Naive B cell (primary cell): ENCODE results near the gene ESPNL. TPM values are rescaled to one million over a fixed set of nuclear protein-coding genes. Genes with fewer than 3 reads are reported as not detected.
"Not testable (repeated sequence)": the region's sequence is repeated elsewhere in the genome, so short reads cannot be mapped to it uniquely, and the experiment has no call there.

Experiments used
- ATAC-seq, 2 donors: fragments of 150-1000 bp; cut with Tn5 transposase; 2 replicates each; pipeline ENCODE4 v1.10.0; 2021; ENCODE audit warnings: low read depth in 2 of 2, mild to moderate bottlenecking in 2 of 2, moderate library complexity in 2 of 2
- DNase-seq: peaks from one replicate; pipeline ENCODE4 v3.0.0; 2022
- H3K27ac Mint-ChIP-seq, 6 donors: one replicate each; pipeline ENCODE4 v1.8.0; 2020 to 2022; ENCODE audit warnings: mild to moderate bottlenecking in 6 of 6, mixed read lengths in 6 of 6, moderate library complexity in 5 of 6, inconsistent platforms in 2 of 6
- H3K27me3 Mint-ChIP-seq, 3 donors: one replicate each; pipeline ENCODE4 v1.8.0; 2021 to 2022; ENCODE audit warnings: mixed read lengths in 3 of 3, mild to moderate bottlenecking in 1 of 3
- H3K36me3 Mint-ChIP-seq, 2 donors: one replicate each; pipeline ENCODE4 v1.8.0; 2020 to 2022; ENCODE audit warnings: mixed read lengths in 2 of 2, inconsistent platforms in 1 of 2, mild to moderate bottlenecking in 1 of 2
- H3K4me1 Mint-ChIP-seq, 3 donors: one replicate each; pipeline ENCODE4 v1.8.0; 2020 to 2022; ENCODE audit warnings: mixed read lengths in 3 of 3, inconsistent platforms in 1 of 3, mild to moderate bottlenecking in 1 of 3, moderate library complexity in 1 of 3
- H3K4me3 Mint-ChIP-seq, 8 donors: one replicate each; pipeline ENCODE4 v1.8.0; 2020 to 2022; ENCODE audit warnings: mild to moderate bottlenecking in 8 of 8, mixed read lengths in 8 of 8, moderate library complexity in 8 of 8, inconsistent platforms in 2 of 8
- H3K9me3 Mint-ChIP-seq, 7 donors: one replicate each; pipeline ENCODE4 v1.8.0; 2020 to 2022; ENCODE audit warnings: mixed read lengths in 7 of 7, mild to moderate bottlenecking in 5 of 7, inconsistent platforms in 2 of 7, moderate library complexity in 1 of 7
- polyA plus RNA-seq, 6 donors: library from polyadenylated mRNA; unstranded; fragments of 300-500 nt; fragmentation: Illumina TruSeq; gene quantifications; one replicate each; pipeline ENCODE4 v1.2.3, GENCODE V29; 2021; ENCODE audit warnings: low read depth in 6 of 6

ESPNL gene
- polyA plus RNA-seq, 6 donors from 2014 or later = 0.24 to 0.30 TPM; not detected in 4

DNA sequence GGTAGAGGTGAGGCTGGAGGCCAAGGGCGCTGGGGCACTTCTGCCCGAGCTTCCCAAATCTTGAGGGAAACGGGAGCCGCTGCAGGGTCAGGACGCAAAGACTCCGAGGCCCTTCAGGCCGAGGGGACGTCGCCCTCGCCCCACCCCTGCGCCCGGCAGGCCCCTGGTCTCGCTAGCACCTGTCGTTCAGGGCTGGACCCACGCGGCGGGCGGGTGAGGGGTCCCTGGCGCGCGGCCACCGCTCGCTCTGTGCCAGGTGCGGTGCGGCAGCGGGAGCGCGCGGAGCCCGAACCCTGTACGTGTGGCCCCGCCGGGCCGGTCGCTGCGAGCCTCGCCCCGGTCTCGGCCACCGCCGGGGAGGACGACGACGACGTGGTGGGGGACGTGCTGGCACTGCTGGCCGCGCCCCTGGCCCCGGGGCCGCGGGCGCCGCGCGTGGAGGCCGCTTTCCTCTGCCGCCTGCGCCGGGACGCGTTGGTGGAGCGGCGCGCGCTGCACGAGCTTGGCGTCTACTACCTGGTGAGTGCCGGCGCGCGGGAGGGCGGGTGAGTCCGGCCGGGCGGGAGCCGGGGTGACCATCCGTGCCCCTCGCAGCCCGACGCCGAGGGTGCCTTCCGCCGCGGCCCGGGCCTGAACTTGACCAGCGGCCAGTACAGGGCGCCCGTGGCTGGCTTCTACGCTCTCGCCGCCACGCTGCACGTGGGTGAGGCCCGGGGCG is 63.5 kb downstream of the ESPNL start:
- Mint-ChIP-seq H3K4me1 (peaks cover 25 to 32% (median 26%) of the 10 kb centered on the region in 3 donors), H3K27ac (no peak overlapping the region), H3K9me3 (no peaks in the 10 kb centered on the region), H3K4me3 (no peak overlapping the region), H3K36me3 (peaks cover 0 to 3% of the 10 kb centered on the region in 2 donors), H3K27me3 (peaks cover 11 to 49% (median 36%) of the 10 kb centered on the region in 3 donors)
- ATAC-seq (no peak), DNase-seq (no peak)

DNA sequence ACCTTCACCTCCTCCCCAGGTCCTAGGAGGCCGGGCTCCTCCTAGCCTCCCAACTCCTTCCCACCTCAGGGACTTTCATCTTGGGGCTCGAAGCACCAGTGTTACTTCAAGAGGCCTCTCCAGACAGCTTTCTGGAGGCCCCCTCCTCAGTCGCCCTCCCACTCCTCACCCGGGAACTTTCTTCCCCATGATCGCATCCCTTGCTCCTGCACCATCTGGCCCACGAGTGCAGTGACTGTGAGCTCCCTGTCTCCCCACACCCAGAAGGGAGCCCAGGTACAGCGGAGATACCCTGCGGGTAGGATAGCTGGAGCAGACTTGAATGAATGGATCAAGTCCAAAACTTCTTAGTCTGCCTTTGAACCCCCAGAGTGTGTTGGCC is 64.8 kb downstream of the ESPNL start:
- DNase-seq = no peak
- H3K27ac Mint-ChIP-seq = no peak overlapping the region
- H3K4me1 Mint-ChIP-seq = peaks cover 16 to 23% (median 19%) of the 10 kb centered on the region in 3 donors
- H3K27me3 Mint-ChIP-seq = peaks cover 4 to 39% (median 27%) of the 10 kb centered on the region in 3 donors
- peaks cover 0 to 16% of the 10 kb centered on the region in 2 donors for H3K36me3 Mint-ChIP-seq
- no peaks in the 10 kb centered on the region for H3K9me3 Mint-ChIP-seq
- peak overlapping the region in 1 of 8 donors; percentile 73 for H3K4me3 Mint-ChIP-seq
- ATAC-seq = no peak

DNA sequence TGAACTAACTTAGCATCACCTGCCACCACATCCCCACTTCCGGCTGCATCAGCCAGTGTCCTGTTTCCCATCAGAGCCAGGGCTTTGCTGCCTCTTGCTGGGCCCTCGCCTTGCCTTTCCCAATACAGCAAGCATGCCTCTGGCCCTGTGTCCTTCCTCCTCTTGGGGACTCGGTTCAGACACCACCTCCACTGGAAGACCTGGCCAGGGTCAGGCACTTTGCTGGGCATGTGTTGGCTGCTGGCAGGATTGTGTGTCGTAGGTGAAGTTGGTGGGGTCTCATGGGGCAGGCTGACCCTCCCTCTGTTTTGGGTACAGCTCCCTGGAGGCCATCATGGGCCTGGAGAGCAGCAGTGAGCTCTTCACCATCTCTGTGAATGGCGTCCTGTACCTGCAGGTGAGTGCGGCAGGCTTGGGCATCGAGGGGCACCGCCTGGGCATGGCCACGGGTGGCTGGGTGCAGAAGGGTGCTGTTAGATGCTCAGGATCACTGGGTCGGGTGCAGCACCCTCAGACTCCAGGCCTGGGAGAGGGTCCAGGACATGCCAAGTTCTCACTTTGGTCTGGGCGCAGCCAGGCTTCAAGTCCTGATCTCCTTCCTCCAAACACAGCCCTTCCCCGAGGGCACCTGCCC is 65.3 kb downstream of the ESPNL start:
- Mint-ChIP-seq H3K27ac (no peak overlapping the region), H3K27me3 (peaks cover 4 to 34% (median 22%) of the 10 kb centered on the region in 3 donors)

GRCh38 chr2:238166391-238167343 is 66.5 kb downstream of the ESPNL start:
- DNase-seq (no peak), ATAC-seq (no peak)
- peaks cover 7 to 14% (median 9%) of the 10 kb centered on the region in 3 donors for H3K4me1 Mint-ChIP-seq
- peaks cover 5 to 22% of the 10 kb centered on the region in 2 donors for H3K36me3 Mint-ChIP-seq
- H3K4me3 Mint-ChIP-seq = no peak overlapping the region
- peaks cover 4 to 26% (median 17%) of the 10 kb centered on the region in 3 donors for H3K27me3 Mint-ChIP-seq
- no peak overlapping the region for H3K27ac Mint-ChIP-seq
- no peaks in the 10 kb centered on the region for H3K9me3 Mint-ChIP-seq

More for the DNA sequence above, 65.3 kb downstream of the ESPNL start:
- Mint-ChIP-seq H3K4me3 (no peak overlapping the region), H3K36me3 (peaks cover 0 to 19% of the 10 kb centered on the region in 2 donors), H3K9me3 (no peaks in the 10 kb centered on the region), H3K4me1 (peaks cover 12 to 18% (median 14%) of the 10 kb centered on the region in 3 donors)
- ATAC-seq (no peak), DNase-seq (no peak)

DNA sequence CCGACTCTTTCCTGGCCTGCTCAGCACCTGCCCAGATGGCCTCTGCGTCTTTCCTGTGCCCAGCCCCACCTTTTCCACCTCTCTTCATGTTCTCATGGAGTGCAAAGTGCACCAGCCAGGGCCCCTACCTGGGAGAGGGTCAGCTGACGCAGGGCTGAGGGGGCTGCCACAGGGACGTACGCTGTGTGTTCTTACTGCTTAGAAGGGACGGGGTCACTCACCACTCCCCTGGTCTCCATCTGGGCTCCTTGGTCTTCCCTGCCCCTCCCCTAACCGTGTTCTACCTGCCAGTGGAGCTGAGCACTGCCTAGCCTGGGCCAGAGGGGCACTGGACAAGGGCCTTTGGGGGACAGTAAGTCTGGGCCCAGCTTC is 67.2 kb downstream of the ESPNL start:
- Mint-ChIP-seq H3K9me3 (no peaks in the 10 kb centered on the region), H3K27me3 (peaks cover 4 to 21% (median 17%) of the 10 kb centered on the region in 3 donors), H3K4me3 (no peak overlapping the region), H3K27ac (no peak overlapping the region), H3K4me1 (peaks cover 7 to 14% (median 9%) of the 10 kb centered on the region in 3 donors), H3K36me3 (peaks cover 10 to 22% of the 10 kb centered on the region in 2 donors)
- no peak for ATAC-seq
- no peak for DNase-seq

- Mint-ChIP-seq H3K27me3 (peaks cover 4 to 20% (median 17%) of the 10 kb centered on the region in 3 donors), H3K4me1 (peaks cover 7 to 17% (median 9%) of the 10 kb centered on the region in 3 donors), H3K36me3 (peaks cover 14 to 22% of the 10 kb centered on the region in 2 donors), H3K4me3 (no peak overlapping the region), H3K9me3 (no peaks in the 10 kb centered on the region), H3K27ac (peak overlapping the region in 1 of 6 donors; percentile 39)
- ATAC-seq = no peak
- no peak for DNase-seq
Observed at GRCh38 chr2:238167761-238168160, 67.6 kb downstream of the ESPNL start.

GRCh38 chr2:238168196-238169047 is 68.3 kb downstream of the ESPNL start:
- Mint-ChIP-seq H3K4me3 (peak overlapping the region in 1 of 8 donors; percentile 34), H3K4me1 (peaks cover 7 to 19% (median 10%) of the 10 kb centered on the region in 3 donors), H3K27me3 (peaks cover 4 to 20% (median 17%) of the 10 kb centered on the region in 3 donors), H3K27ac (peak overlapping the region in 2 of 6 donors; percentile 39 to 56), H3K36me3 (peaks cover 21 to 29% of the 10 kb centered on the region in 2 donors), H3K9me3 (no peaks in the 10 kb centered on the region)
- ATAC-seq = no peak
- DNase-seq = no peak

DNA sequence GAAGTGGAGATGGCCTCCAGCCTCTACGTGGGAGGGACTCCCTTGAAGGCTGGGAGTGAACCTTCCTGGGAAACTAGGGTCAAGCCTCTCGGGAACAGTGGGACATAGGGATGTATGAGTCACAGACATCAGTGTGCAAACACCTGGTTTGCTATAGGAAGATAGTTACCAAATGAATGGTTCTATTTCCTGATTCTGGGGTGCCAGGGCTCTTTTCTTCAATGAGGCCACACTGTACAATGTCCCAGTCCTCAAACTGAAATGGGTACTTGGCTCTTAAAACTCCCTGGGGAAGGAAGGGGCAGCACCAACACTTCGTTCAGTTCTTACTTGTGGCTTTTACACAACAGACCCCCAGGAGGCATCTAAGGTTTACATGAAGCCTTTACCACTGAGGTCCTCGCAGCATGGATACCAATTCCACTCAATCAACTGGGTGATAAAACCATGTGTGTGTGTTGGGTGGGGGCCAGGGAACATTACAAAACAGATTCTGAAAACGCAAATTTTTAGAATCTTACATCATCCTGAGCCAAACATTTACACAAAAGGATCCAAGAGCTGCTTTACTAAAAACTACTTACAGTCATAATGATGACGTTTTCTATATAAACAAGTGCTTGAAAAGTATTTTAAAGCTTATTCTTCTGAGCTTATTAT is 69.0 kb downstream of the ESPNL start:
- H3K4me1 Mint-ChIP-seq = peaks cover 6 to 19% (median 13%) of the 10 kb centered on the region in 3 donors
- DNase-seq (no peak), ATAC-seq (no peak)
- H3K9me3 Mint-ChIP-seq = no peaks in the 10 kb centered on the region
- H3K36me3 Mint-ChIP-seq = peaks cover 22 to 30% of the 10 kb centered on the region in 2 donors
- H3K4me3 Mint-ChIP-seq = no peak overlapping the region
- peak overlapping the region in 1 of 6 donors; percentile 56 for H3K27ac Mint-ChIP-seq
- H3K27me3 Mint-ChIP-seq = peaks cover 4 to 19% (median 15%) of the 10 kb centered on the region in 3 donors

GRCh38 chr2:238169708-238170251 is 69.6 kb downstream of the ESPNL start:
- no peak for DNase-seq

DNA sequence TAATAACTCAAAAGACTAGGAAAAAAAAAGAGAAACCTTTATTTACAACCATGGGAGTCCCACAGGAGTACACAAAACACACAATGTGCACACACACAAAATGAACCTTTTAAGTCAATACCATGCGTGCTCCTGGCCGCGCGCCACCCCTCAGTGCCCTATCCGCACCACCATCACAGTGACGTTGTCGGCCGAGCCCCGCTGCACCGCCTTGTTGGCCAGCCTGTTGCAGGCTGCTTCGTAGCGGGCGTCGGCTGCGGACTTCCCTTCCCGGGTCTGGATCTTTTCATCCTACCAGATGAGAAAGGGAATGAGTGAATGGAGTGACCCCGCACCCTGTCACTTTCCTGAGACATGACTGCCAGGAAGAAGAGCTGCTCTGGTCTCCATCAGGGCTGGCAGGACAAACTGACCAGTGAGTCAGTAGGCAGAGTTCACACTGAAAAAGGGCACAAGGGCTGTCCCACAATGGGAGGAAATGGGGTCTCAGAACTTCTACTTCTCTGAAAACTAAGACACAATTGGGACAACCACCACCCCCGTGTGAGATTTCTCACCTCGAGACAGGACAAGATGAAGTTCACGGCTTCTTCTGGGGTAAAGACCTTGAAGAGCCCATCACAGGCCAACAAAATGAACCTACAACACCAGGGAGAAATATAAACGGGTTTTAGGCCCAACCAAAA is 70.4 kb downstream of the ESPNL start:
- ATAC-seq = no peak
- peaks cover 0 to 5% (median 3%) of the 10 kb centered on the region in 3 donors for H3K4me1 Mint-ChIP-seq
- no peak for DNase-seq

More at GRCh38 chr2:238169708-238170251, 69.6 kb downstream of the ESPNL start:
- H3K4me1 Mint-ChIP-seq = peaks cover 3 to 13% (median 9%) of the 10 kb centered on the region in 3 donors
- H3K4me3 Mint-ChIP-seq = no peak overlapping the region
- H3K36me3 Mint-ChIP-seq = peaks cover 22 to 30% of the 10 kb centered on the region in 2 donors
- H3K9me3 Mint-ChIP-seq = no peaks in the 10 kb centered on the region
- peak overlapping the region in 1 of 6 donors; percentile 38 for H3K27ac Mint-ChIP-seq
- ATAC-seq = no peak
- peaks cover 3 to 13% (median 9%) of the 10 kb centered on the region in 3 donors for H3K27me3 Mint-ChIP-seq

DNA sequence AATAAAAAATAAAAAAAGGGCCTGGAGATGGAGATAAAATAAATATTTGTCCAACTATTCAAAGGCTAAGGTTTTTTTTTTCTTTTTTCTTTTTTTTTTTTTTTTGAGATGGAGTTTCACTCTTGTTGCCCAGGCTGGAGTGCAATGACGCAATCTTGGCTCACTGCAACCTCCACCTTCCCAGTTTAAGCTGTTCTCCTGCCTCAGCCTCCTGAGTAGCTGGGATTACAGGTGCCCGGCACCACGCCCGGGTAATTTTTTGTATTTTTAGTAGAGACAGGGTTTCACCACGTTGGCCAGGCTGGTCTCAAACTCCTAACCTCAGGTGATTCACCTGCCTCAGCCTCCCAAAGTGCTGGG is 70.9 kb downstream of the ESPNL start:
- H3K4me1 Mint-ChIP-seq, H3K9me3 Mint-ChIP-seq, H3K27me3 Mint-ChIP-seq, ATAC-seq, H3K4me3 Mint-ChIP-seq, DNase-seq, H3K27ac Mint-ChIP-seq: not testable (repeated sequence)
- H3K36me3 Mint-ChIP-seq = peaks cover 22 to 30% of the 10 kb centered on the region in 2 donors

More for the DNA sequence above, 70.4 kb downstream of the ESPNL start:
- Mint-ChIP-seq H3K4me3 (no peak overlapping the region), H3K9me3 (no peaks in the 10 kb centered on the region), H3K27ac (peak overlapping the region in 1 of 6 donors; percentile 91), H3K27me3 (peaks cover 0 to 6% (median 1%) of the 10 kb centered on the region in 3 donors), H3K36me3 (peaks cover 22 to 30% of the 10 kb centered on the region in 2 donors)
